Endothelial cell of umbilical vein (primary cell): ENCODE measurements around the gene DAB2IP. TPM values are rescaled to one million over a fixed set of nuclear protein-coding genes. Genes with fewer than 3 reads are reported as not detected.

Experiments used
- BruUV-seq: library from RNA; stranded (reverse); fragments of 400-500 nt; replicated peaks from 2 replicates; lab custom pipeline; 2021; lab: Mats Ljungman, UMichigan
- CTCF ChIA-PET: fragments of 300-600, 350-600 bp; sonication (Branson Sonifier 250); formaldehyde crosslinking; loops from one replicate; lab custom pipeline; 2021; ENCODE audit warnings: antibody characterized with exemption, inconsistent platforms; lab: Charles Lee
- POLR2A ChIA-PET: fragments of 300-600, 350-600 bp; sonication (Branson Sonifier 250); formaldehyde crosslinking; loops from one replicate; lab custom pipeline; 2021; ENCODE audit warnings: antibody characterized with exemption, inconsistent platforms; lab: Charles Lee
- DNase-seq: peaks from one replicate; pipeline ENCODE4 v3.0.0-alpha.2; 2011; ENCODE audit warnings: low read depth, low spot score
- FAIRE-seq: peaks from 2 replicates; lab custom pipeline; 2011; peaks lifted over from hg19 to GRCh38; lab: Jason Lieb, UNC
- H2AFZ ChIP-seq: 2 replicates; pipeline ENCODE4 v1.6.0; 2012; ENCODE audit warnings: low read depth, low read length, control low read depth, inconsistent platforms
- H3K27ac ChIP-seq: 2 replicates; pipeline ENCODE4 v1.5.1; 2011; ENCODE audit warnings: low read depth, mild to moderate bottlenecking, control low read depth, low read length, moderate library complexity; ENCODE audit not compliant: insufficient read depth
- H3K27me3 ChIP-seq, 2 experiments: 2 replicates each; pipeline versions ENCODE4 v1.6.0 to v1.6.1; 2011; ENCODE audit warnings: low read length in 2 of 2, mixed read lengths in 1 of 2; ENCODE audit not compliant: control insufficient read depth in 2 of 2, insufficient read depth in 2 of 2
- H3K36me3 ChIP-seq, 2 experiments: 2 replicates in 1 of 2; 3 replicates in 1 of 2; pipeline ENCODE4 v1.5.1; 2011; ENCODE audit warnings: low read length in 2 of 2, mild to moderate bottlenecking in 1 of 2, moderate library complexity in 1 of 2; ENCODE audit not compliant: control insufficient read depth in 2 of 2, insufficient read depth in 2 of 2; ENCODE audit errors: extremely low read depth in 1 of 2
- H3K4me1 ChIP-seq: 3 replicates; pipeline ENCODE4 v1.5.1; 2011; ENCODE audit warnings: mild to moderate bottlenecking, low read length; ENCODE audit not compliant: control insufficient read depth, insufficient read depth; ENCODE audit errors: extremely low read depth
- H3K4me2 ChIP-seq: 2 replicates; pipeline ENCODE4 v1.6.1; 2011; ENCODE audit warnings: low read length, control low read depth, mixed read lengths; ENCODE audit not compliant: insufficient read depth
- H3K4me3 ChIP-seq, 3 experiments: fragments of 200-600 bp in 1 of 3; sonication (generic), shearing (Covaris generic) in 1 of 3; replicated peaks in 1 of 3; 2 replicates each; pipeline ENCODE4 v1.5.1; 2011 to 2016; ENCODE audit warnings: control low read depth in 3 of 3, low read length in 3 of 3, mild to moderate bottlenecking in 2 of 3, inconsistent platforms in 1 of 3, low read depth in 1 of 3, moderate library complexity in 1 of 3; ENCODE audit not compliant: insufficient read depth in 1 of 3
- H3K79me2 ChIP-seq: 2 replicates; pipeline ENCODE4 v1.6.0; 2012; ENCODE audit warnings: low read length, inconsistent platforms; ENCODE audit not compliant: control insufficient read depth, insufficient read depth
- H3K9ac ChIP-seq: replicated peaks from 2 replicates; pipeline ENCODE3; 2011; ENCODE audit warnings: low read length, control low read depth; ENCODE audit not compliant: insufficient read depth; ENCODE audit errors: extremely low read depth
- H3K9me1 ChIP-seq: replicated peaks from 3 replicates; pipeline ENCODE4 v1.6.0; 2011; ENCODE audit warnings: mild to moderate bottlenecking, low read length; ENCODE audit not compliant: control insufficient read depth, insufficient read depth; ENCODE audit errors: extremely low read depth
- H3K9me3 ChIP-seq: replicated peaks from 2 replicates; pipeline ENCODE4 v1.5.1; 2012; ENCODE audit warnings: low read length, inconsistent platforms; ENCODE audit not compliant: control insufficient read depth, insufficient read depth
- H4K20me1 ChIP-seq: replicated peaks from 2 replicates; pipeline ENCODE3; 2011; ENCODE audit warnings: mild to moderate bottlenecking, low read length; ENCODE audit not compliant: control insufficient read depth, insufficient read depth; ENCODE audit errors: extremely low read depth
- EZH2 ChIP-seq: IDR thresholded peaks from 2 replicates; pipeline ENCODE4 v1.6.1; 2012; ENCODE audit warnings: borderline replicate concordance, low read depth, mild to moderate bottlenecking, moderate library complexity, low read length, inconsistent platforms; ENCODE audit not compliant: severe bottlenecking
- FOS ChIP-seq: IDR thresholded peaks from 2 replicates; pipeline ENCODE4 v1.6.1; 2011; ENCODE audit warnings: mild to moderate bottlenecking, low read length, moderate library complexity, borderline replicate concordance; ENCODE audit not compliant: insufficient read depth
- GATA2 ChIP-seq: IDR thresholded peaks from 2 replicates; pipeline ENCODE4 v1.7.0; 2011; ENCODE audit warnings: low read depth, mild to moderate bottlenecking, moderate library complexity, mixed read lengths, low read length; ENCODE audit not compliant: insufficient read length, insufficient read depth
- JUN ChIP-seq: IDR thresholded peaks from 2 replicates; pipeline ENCODE4 v1.6.1; 2011; ENCODE audit warnings: borderline replicate concordance, low read depth; ENCODE audit not compliant: insufficient read length, insufficient read depth
- MYC ChIP-seq: IDR thresholded peaks from one replicate; pipeline ENCODE4 v1.6.1; 2011; ENCODE audit warnings: mild to moderate bottlenecking, low read depth, low read length
- POLR2A ChIP-seq: IDR thresholded peaks from 2 replicates; pipeline ENCODE4 v1.6.1; 2012; ENCODE audit warnings: low read depth, mild to moderate bottlenecking, control low read depth, low read length
- POLR2AphosphoS5 ChIP-seq: IDR thresholded peaks from 2 replicates; pipeline ENCODE4 v1.6.1; 2012; ENCODE audit warnings: low read depth, mild to moderate bottlenecking, control low read depth, low read length, moderate library complexity; ENCODE audit not compliant: insufficient read depth
- dilution Hi-C: fragments of 300-500 bp; cut with MboI; formaldehyde crosslinking; loops from one replicate; pipeline ENCODE4 v1.15.0; 2019; ENCODE audit warnings: low sequenced_read_pairs; ENCODE audit not compliant: extremely low pct_ligation_motif_present
- intact Hi-C: fragments of 100-400 bp; cut with micrococcal nuclease; formaldehyde crosslinking; loops from one replicate; pipeline ENCODE4 v1.10.0; 2022
- polyA plus RNA-seq, 4 experiments: library from polyadenylated mRNA; depleted of rRNA in 3 of 4; stranded (reverse) in 3 of 4; unstranded in 1 of 4; fragments of >200 nt; gene quantifications; 2 replicates each; pipeline versions ENCODE4 v1.2.1 to v1.2.3, GENCODE V29; 2011 to 2012; ENCODE audit warnings: missing spikeins in 1 of 4
- total RNA-seq: library from RNA; stranded (reverse); gene quantifications from 2 replicates; pipeline ENCODE4 v1.2.3, GENCODE V29; 2021
- TF ChIP-seq, protein P1 (sequence below): IDR thresholded peaks from 2 replicates; pipeline ENCODE4 v1.6.1; 2011; ENCODE audit not compliant: insufficient read depth, insufficient read length
- TF ChIP-seq, protein P2 (sequence below), 2 donors: IDR thresholded peaks; 1 replicate in 1 of 2; 2 replicates in 1 of 2; pipeline ENCODE4 v1.5.1; 2011; ENCODE audit warnings: low read length in 2 of 2, mild to moderate bottlenecking in 2 of 2, moderate library complexity in 2 of 2, control low read depth in 1 of 2, inconsistent platforms in 1 of 2, low read depth in 1 of 2; ENCODE audit not compliant: insufficient read depth in 1 of 2; ENCODE audit errors: extremely low read depth in 1 of 2

DAB2IP gene
- total and polyA plus RNA-seq, 2 donors (not counting 3 experiments of a cell fraction or from before 2014, with no cell fraction given): 29.2 to 53.6 TPM

DNA sequence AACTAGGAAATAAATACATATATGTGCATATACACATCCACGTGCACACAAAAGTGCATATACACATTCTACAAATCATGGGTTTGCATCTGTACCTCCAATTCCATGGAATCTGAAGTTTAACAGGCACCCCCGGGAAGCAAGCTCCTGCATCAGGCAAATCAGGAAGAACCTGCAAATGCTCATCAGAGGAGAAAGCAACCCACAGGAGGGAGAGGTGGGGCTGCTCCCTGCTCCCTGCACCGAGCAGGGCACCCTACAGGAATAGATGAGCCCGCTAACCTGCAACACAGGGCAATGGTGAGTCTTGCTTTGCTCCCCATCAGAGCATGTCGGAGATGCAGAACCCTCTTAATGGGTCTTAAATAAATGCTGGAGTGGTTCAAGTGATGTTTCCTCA lies 151.3 kb downstream of the DAB2IP start:
- DNase-seq (no peak), FAIRE-seq (no peak)
- Histone ChIP-seq H2AFZ (no peak overlapping the region), H4K20me1 (no peaks in the 10 kb centered on the region), H3K9me3 (no peaks in the 10 kb centered on the region), H3K27ac (no peak overlapping the region), H3K36me3 (no peaks in the 10 kb centered on the region), H3K9me1 (no peaks in the 10 kb centered on the region), H3K4me2 (no peak overlapping the region), H3K4me3 (no peak overlapping the region), H3K79me2 (no peaks in the 10 kb centered on the region), H3K9ac (no peak overlapping the region), H3K4me1 (no peaks in the 10 kb centered on the region), H3K27me3 (peaks cover 4 to 11% of the 10 kb centered on the region in 2 experiments)
- ChIA-PET CTCF (interaction anchor here (0.8 kb wide), 1 partner anchor 11 kb away, joined by 3 read pairs; no protein-coding TSS in a partner anchor), POLR2A (no interaction called here)
- intact Hi-C loops: no loop called here
- no TSS peak for BruUV-seq
- TF ChIP-seq FOS: no peak
- no peak for TF ChIP-seq GATA2
- TF ChIP-seq, protein P1, sequence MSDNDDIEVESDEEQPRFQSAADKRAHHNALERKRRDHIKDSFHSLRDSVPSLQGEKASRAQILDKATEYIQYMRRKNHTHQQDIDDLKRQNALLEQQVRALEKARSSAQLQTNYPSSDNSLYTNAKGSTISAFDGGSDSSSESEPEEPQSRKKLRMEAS: no peak
- TF ChIP-seq POLR2A: no peak
- TF ChIP-seq, protein P2, sequence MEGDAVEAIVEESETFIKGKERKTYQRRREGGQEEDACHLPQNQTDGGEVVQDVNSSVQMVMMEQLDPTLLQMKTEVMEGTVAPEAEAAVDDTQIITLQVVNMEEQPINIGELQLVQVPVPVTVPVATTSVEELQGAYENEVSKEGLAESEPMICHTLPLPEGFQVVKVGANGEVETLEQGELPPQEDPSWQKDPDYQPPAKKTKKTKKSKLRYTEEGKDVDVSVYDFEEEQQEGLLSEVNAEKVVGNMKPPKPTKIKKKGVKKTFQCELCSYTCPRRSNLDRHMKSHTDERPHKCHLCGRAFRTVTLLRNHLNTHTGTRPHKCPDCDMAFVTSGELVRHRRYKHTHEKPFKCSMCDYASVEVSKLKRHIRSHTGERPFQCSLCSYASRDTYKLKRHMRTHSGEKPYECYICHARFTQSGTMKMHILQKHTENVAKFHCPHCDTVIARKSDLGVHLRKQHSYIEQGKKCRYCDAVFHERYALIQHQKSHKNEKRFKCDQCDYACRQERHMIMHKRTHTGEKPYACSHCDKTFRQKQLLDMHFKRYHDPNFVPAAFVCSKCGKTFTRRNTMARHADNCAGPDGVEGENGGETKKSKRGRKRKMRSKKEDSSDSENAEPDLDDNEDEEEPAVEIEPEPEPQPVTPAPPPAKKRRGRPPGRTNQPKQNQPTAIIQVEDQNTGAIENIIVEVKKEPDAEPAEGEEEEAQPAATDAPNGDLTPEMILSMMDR (IDR thresholded peaks at IDR 0.05; ENCODE audit: extremely low read depth in 1 of 2, insufficient read depth in 1 of 2, low read depth in 1 of 2, low read length in 2 of 2): no peak
- no peak for TF ChIP-seq JUN
- TF ChIP-seq EZH2: no peak
- TF ChIP-seq MYC: no peak
- TF ChIP-seq POLR2AphosphoS5: no peak
- dilution Hi-C loops: no loop called here
